ENCODE data around the gene DIDO1. TPM values are rescaled to one million over a fixed set of nuclear protein-coding genes. Genes with fewer than 3 reads are reported as not detected.

Gene DIDO1
- total RNA-seq, 3 donors from 2014 or later: 44.9 to 49.9 (median 47.4) TPM

GRCh38 chr20:62896526-62896925 lies 29.8 kb downstream of the DIDO1 start:
- no peaks in the 10 kb centered on the region for H3K27me3 Mint-ChIP-seq (ENCODE audit: low read depth)
- H3K36me3 Mint-ChIP-seq (ENCODE audit: insufficient read depth): peaks cover 26% of the 10 kb centered on the region
- DNase-seq (no peak), ATAC-seq (no peak)
- H3K4me3 Mint-ChIP-seq: no peak overlapping the region
- H3K4me1 Mint-ChIP-seq (ENCODE audit: low read depth): peaks cover 43% of the 10 kb centered on the region
- no peaks in the 10 kb centered on the region for H3K9me3 Mint-ChIP-seq

- Mint-ChIP-seq H3K36me3 (ENCODE audit: insufficient read depth) (peaks cover 36% of the 10 kb centered on the region), H3K4me1 (ENCODE audit: low read depth) (peaks cover 52% of the 10 kb centered on the region), H3K27me3 (ENCODE audit: low read depth) (no peaks in the 10 kb centered on the region), H3K4me3 (no peak overlapping the region), H3K9me3 (no peaks in the 10 kb centered on the region)
- DNase-seq: no peak
- no peak for ATAC-seq
Measured at GRCh38 chr20:62895539-62895938, 30.8 kb downstream of the DIDO1 start.

DNA sequence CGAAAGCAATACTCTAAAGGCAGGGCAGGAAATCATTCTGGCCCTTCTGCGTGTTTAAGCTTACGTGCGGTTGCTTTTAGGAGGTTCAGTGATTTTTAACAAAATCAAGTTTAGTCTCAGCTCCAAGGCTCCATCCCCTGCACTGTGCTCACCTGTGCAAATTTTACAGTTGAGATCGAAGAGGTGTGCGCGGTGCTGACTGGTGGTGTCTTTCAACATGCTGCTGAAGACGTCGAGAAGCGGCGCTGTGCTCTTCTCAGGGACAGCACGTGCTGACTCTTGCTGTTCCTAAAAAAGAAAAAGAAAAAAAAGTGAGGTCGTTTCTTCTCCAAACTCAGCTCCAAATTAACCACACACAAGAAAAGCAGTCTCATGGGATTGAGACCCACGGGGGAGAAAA lies 32.0 kb downstream of the DIDO1 start:
- Mint-ChIP-seq H3K36me3 (ENCODE audit: insufficient read depth) (peaks cover 36% of the 10 kb centered on the region), H3K4me1 (ENCODE audit: low read depth) (peaks cover 41% of the 10 kb centered on the region)
- ATAC-seq: no peak

GRCh38 chr20:62893700-62894099 lies 32.6 kb downstream of the DIDO1 start:
- Mint-ChIP-seq H3K9me3 (no peaks in the 10 kb centered on the region), H3K4me3 (no peak overlapping the region), H3K36me3 (ENCODE audit: insufficient read depth) (peaks cover 36% of the 10 kb centered on the region)

More for the DNA sequence above, 32.0 kb downstream of the DIDO1 start:
- DNase-seq: no peak
- no peak overlapping the region for H3K4me3 Mint-ChIP-seq
- H3K9me3 Mint-ChIP-seq: no peaks in the 10 kb centered on the region
- no peaks in the 10 kb centered on the region for H3K27me3 Mint-ChIP-seq (ENCODE audit: low read depth)

GRCh38 chr20:62892348-62893304 lies 33.7 kb downstream of the DIDO1 start:
- Mint-ChIP-seq H3K4me3 (no peak overlapping the region), H3K27me3 (ENCODE audit: low read depth) (no peaks in the 10 kb centered on the region), H3K4me1 (ENCODE audit: low read depth) (peaks cover 28% of the 10 kb centered on the region), H3K9me3 (no peaks in the 10 kb centered on the region), H3K36me3 (ENCODE audit: insufficient read depth) (peaks cover 40% of the 10 kb centered on the region)
- no peak for DNase-seq
- peak in 1 of 2 donors; percentile 69 for ATAC-seq

More at GRCh38 chr20:62893700-62894099, 32.6 kb downstream of the DIDO1 start:
- no peak for DNase-seq
- Mint-ChIP-seq H3K27me3 (ENCODE audit: low read depth) (no peaks in the 10 kb centered on the region), H3K4me1 (ENCODE audit: low read depth) (peaks cover 35% of the 10 kb centered on the region)
- no peak for ATAC-seq

DNA sequence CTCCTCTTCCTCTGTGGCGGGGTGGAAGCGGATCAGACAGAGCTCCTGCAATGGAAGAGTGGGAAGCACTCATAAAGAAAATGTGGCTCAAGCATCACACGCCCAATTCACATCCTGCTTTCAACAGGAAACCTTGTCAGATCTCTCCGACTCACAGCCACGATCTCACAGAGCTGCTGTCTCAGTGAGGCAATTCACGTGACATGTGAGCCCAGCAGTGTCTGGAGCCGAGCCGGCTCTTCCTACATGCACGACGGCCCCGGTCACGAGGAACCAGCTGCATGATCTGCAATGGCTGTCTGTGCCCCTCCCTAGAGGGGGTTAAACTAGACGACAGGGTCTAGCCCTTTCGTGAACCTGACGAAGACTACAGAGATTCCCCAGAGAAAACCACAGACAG lies 35.2 kb downstream of the DIDO1 start:
- no peak for DNase-seq
- H3K36me3 Mint-ChIP-seq (ENCODE audit: insufficient read depth): peaks cover 43% of the 10 kb centered on the region
- H3K4me3 Mint-ChIP-seq: no peak overlapping the region
- no peaks in the 10 kb centered on the region for H3K27me3 Mint-ChIP-seq (ENCODE audit: low read depth)
- H3K4me1 Mint-ChIP-seq (ENCODE audit: low read depth): peaks cover 30% of the 10 kb centered on the region
- H3K9me3 Mint-ChIP-seq: no peaks in the 10 kb centered on the region
- peak in 1 of 2 donors; percentile 55 for ATAC-seq

DNA sequence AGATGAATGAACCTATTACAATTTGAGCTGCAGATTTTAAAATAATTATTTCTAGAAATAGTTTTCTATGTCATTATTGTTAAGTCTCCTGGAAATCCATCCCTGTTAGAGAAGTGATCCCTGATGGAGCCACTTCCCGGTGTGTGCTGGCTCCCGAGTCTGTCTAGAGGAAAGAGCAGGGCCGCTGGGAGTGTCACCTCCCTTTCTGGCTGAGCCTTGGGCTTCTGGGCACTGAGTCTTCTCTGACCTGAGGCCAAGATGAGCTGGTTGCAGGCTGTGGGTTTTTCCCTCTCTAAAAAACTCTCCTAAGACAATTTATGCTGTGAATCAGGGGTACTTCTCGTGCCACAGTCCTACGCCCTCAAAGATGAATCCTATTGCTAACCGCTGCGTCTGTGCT lies 35.9 kb downstream of the DIDO1 start:
- Mint-ChIP-seq H3K9me3 (no peaks in the 10 kb centered on the region), H3K4me1 (ENCODE audit: low read depth) (peaks cover 30% of the 10 kb centered on the region), H3K4me3 (no peak overlapping the region), H3K27me3 (ENCODE audit: low read depth) (no peaks in the 10 kb centered on the region), H3K36me3 (ENCODE audit: insufficient read depth) (peaks cover 43% of the 10 kb centered on the region)
- ATAC-seq (no peak), DNase-seq (no peak)

- no peak for DNase-seq
- H3K4me3 Mint-ChIP-seq: no peak overlapping the region
- no peak for ATAC-seq
- no peaks in the 10 kb centered on the region for H3K27me3 Mint-ChIP-seq (ENCODE audit: low read depth)
- H3K4me1 Mint-ChIP-seq (ENCODE audit: low read depth): peaks cover 30% of the 10 kb centered on the region
- H3K9me3 Mint-ChIP-seq: no peaks in the 10 kb centered on the region
- H3K36me3 Mint-ChIP-seq (ENCODE audit: insufficient read depth): peaks cover 39% of the 10 kb centered on the region
Measured at GRCh38 chr20:62889871-62890270, 36.4 kb downstream of the DIDO1 start.

DNA sequence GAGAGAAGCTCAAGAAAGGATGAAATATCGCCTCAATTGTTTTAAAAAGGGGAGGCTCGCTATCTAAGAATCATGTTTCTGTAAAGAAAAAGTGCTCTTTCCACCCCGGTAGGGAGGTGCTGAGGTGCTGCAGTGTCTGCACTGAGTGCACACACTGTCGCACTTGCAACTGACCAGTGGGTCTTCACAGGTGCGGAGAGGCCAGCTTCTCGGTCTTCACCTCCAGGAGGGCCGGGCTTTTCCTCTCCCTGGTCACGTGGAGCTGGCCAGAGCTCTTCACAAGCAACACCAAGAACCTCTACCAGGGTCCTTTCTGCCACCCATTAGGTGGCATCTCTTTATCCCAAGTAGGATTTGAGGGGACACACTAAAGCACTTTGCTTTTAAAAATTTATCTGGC lies 36.9 kb downstream of the DIDO1 start:
- DNase-seq: no peak
- Mint-ChIP-seq H3K36me3 (ENCODE audit: insufficient read depth) (peaks cover 39% of the 10 kb centered on the region), H3K27me3 (ENCODE audit: low read depth) (no peaks in the 10 kb centered on the region), H3K4me3 (no peak overlapping the region), H3K9me3 (no peaks in the 10 kb centered on the region), H3K4me1 (ENCODE audit: low read depth) (peaks cover 30% of the 10 kb centered on the region)
- ATAC-seq: no peak

DNA sequence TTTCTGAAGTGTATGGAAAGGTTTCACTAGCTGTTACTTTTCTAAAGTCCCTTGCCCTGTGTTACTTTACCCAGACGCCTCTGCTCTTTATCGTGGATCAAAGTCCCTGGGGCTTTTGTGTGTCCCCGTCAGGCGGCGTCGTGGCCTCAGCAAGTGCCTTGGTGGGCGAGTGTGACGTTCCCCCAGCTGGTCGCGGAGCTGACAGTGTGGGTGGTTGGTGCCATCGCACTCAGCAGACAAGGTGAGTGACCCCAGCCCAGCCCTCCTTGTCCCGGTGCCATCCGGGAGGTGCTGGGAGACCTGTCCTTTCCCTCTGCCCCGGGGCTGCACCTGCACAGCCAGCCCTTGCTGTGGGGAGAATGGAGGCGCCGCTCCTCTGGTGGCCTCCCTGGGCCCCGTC lies 37.4 kb downstream of the DIDO1 start:
- no peak overlapping the region for H3K4me3 Mint-ChIP-seq
- no peaks in the 10 kb centered on the region for H3K27me3 Mint-ChIP-seq (ENCODE audit: low read depth)
- DNase-seq (no peak), ATAC-seq (no peak)
- peaks cover 30% of the 10 kb centered on the region for H3K4me1 Mint-ChIP-seq (ENCODE audit: low read depth)
- H3K9me3 Mint-ChIP-seq: no peaks in the 10 kb centered on the region
- peaks cover 34% of the 10 kb centered on the region for H3K36me3 Mint-ChIP-seq (ENCODE audit: insufficient read depth)

DNA sequence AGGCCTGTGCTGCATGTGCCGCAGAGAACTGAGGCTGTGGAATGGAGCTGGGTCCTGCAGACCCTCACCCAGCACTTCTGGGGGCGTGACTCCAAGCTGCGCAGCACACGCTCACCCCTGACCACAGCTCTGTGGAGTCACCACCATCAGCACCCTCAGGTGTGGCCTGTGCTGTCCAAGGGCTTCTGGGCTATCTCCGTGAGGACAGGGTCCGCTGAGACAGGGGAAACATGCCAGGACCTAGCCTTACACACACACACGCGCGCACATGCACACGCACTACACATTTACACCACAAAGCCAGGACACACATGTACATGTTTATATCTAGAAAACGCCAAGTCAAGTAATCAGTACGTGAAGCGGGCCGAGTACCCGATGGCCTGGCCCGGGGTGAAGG lies 37.9 kb downstream of the DIDO1 start:
- H3K36me3 Mint-ChIP-seq (ENCODE audit: insufficient read depth): peaks cover 33% of the 10 kb centered on the region

GRCh38 chr20:62887860-62888239 lies 38.5 kb downstream of the DIDO1 start:
- H3K36me3 Mint-ChIP-seq (ENCODE audit: insufficient read depth): peaks cover 28% of the 10 kb centered on the region
- DNase-seq: no peak
- H3K4me1 Mint-ChIP-seq (ENCODE audit: low read depth): peaks cover 26% of the 10 kb centered on the region
- no peaks in the 10 kb centered on the region for H3K9me3 Mint-ChIP-seq
- H3K27me3 Mint-ChIP-seq (ENCODE audit: low read depth): no peaks in the 10 kb centered on the region
- ATAC-seq: no peak
- H3K4me3 Mint-ChIP-seq: no peak overlapping the region

More for the DNA sequence above, 37.9 kb downstream of the DIDO1 start:
- H3K9me3 Mint-ChIP-seq: no peaks in the 10 kb centered on the region
- no peak for DNase-seq
- no peak for ATAC-seq
- no peaks in the 10 kb centered on the region for H3K27me3 Mint-ChIP-seq (ENCODE audit: low read depth)
- no peak overlapping the region for H3K4me3 Mint-ChIP-seq
- peaks cover 29% of the 10 kb centered on the region for H3K4me1 Mint-ChIP-seq (ENCODE audit: low read depth)

GRCh38 chr20:62887152-62887859 lies 39.0 kb downstream of the DIDO1 start:
- no peaks in the 10 kb centered on the region for H3K27me3 Mint-ChIP-seq (ENCODE audit: low read depth)
- no peaks in the 10 kb centered on the region for H3K9me3 Mint-ChIP-seq
- H3K4me1 Mint-ChIP-seq (ENCODE audit: low read depth): peaks cover 20% of the 10 kb centered on the region
- DNase-seq (no peak), ATAC-seq (peak; percentile 57 to 58)
- H3K4me3 Mint-ChIP-seq: no peak overlapping the region
- peaks cover 24% of the 10 kb centered on the region for H3K36me3 Mint-ChIP-seq (ENCODE audit: insufficient read depth)

GRCh38 chr20:62886709-62887058 lies 39.6 kb downstream of the DIDO1 start:
- no peak for ATAC-seq
- H3K4me3 Mint-ChIP-seq: no peak overlapping the region
- H3K9me3 Mint-ChIP-seq: no peaks in the 10 kb centered on the region
- no peak for DNase-seq
- H3K4me1 Mint-ChIP-seq (ENCODE audit: low read depth): peaks cover 15% of the 10 kb centered on the region
- H3K36me3 Mint-ChIP-seq (ENCODE audit: insufficient read depth): peaks cover 24% of the 10 kb centered on the region
- H3K27me3 Mint-ChIP-seq (ENCODE audit: low read depth): no peaks in the 10 kb centered on the region

Data from activated T-cell treated with anti-CD3 and anti-CD28 coated beads, Interleukin-2, amount 50 U/mL, for 4 hours (primary cell).